H1 (cell line): ENCODE measurements around the gene ARMC5. TPM values are rescaled to one million over a fixed set of nuclear protein-coding genes. Genes with fewer than 3 reads are reported as not detected.
A peak's percentile ranks its signal among the peaks of the same experiment; 100 is the strongest.

Source experiments
- CTCF ChIA-PET: fragments of 300-600 bp; sonication (Branson Sonifier 250); formaldehyde crosslinking; loops from one replicate; lab custom pipeline; 2021; ENCODE audit not compliant: partially characterized antibody; lab: Charles Lee
- POLR2A ChIA-PET: fragments of 300-600 bp; sonication (Branson Sonifier 250); formaldehyde crosslinking; loops from one replicate; lab custom pipeline; 2021; ENCODE audit warnings: inconsistent platforms; ENCODE audit not compliant: partially characterized antibody; lab: Charles Lee
- DNase-seq, 2 experiments: peaks; one replicate each; pipeline versions ENCODE4 v3.0.0 to v3.0.0-alpha.2; 2010 to 2022; ENCODE audit warnings: low spot score in 2 of 2, low read depth in 1 of 2, mixed read lengths in 1 of 2
- FAIRE-seq: peaks from 2 replicates; lab custom pipeline; 2011; peaks lifted over from hg19 to GRCh38; lab: Jason Lieb, UNC
- H2AFZ ChIP-seq: 2 replicates; pipeline ENCODE4 v1.8.1; 2012; ENCODE audit warnings: low read length, inconsistent platforms
- H2AK5ac ChIP-seq: 2 replicates; pipeline ENCODE4 v1.6.1; 2013; ENCODE audit warnings: low read depth, low read length
- H2BK120ac ChIP-seq: replicated peaks from 2 replicates; pipeline ENCODE3; 2013; ENCODE audit warnings: low read depth, low read length, inconsistent platforms
- H2BK12ac ChIP-seq: 2 replicates; pipeline ENCODE4 v1.6.1; 2013; ENCODE audit warnings: low read depth, low read length
- H2BK15ac ChIP-seq: 2 replicates; pipeline ENCODE4 v1.6.1; 2013; ENCODE audit warnings: low read length
- H2BK20ac ChIP-seq: 2 replicates; pipeline ENCODE4 v1.6.1; 2013; ENCODE audit warnings: low read length
- H2BK5ac ChIP-seq: 2 replicates; pipeline ENCODE4 v1.6.1; 2013; ENCODE audit warnings: low read depth, low read length
- H3K14ac ChIP-seq: 2 replicates; pipeline ENCODE4 v1.6.1; 2013; ENCODE audit warnings: inconsistent platforms; ENCODE audit not compliant: insufficient read length
- H3K18ac ChIP-seq: 2 replicates; pipeline ENCODE4 v1.6.1; 2013; ENCODE audit warnings: low read length; ENCODE audit errors: extremely low read depth
- H3K23ac ChIP-seq: 2 replicates; pipeline ENCODE4 v1.6.1; 2013; ENCODE audit warnings: inconsistent platforms; ENCODE audit not compliant: insufficient read length
- H3K23me2 ChIP-seq: 2 replicates; pipeline ENCODE4 v1.6.1; 2013; ENCODE audit warnings: low read depth, low read length
- H3K27ac ChIP-seq: 2 replicates; pipeline ENCODE4 v1.6.1; 2011; ENCODE audit warnings: low read depth, low read length, inconsistent platforms
- H3K27me3 ChIP-seq, 4 experiments: replicated peaks in 1 of 4; 1 replicate in 1 of 4; 2 replicates in 3 of 4; pipeline versions ENCODE4 v1.6.1 to v1.8.1; 2011 to 2013; ENCODE audit warnings: low read length in 3 of 4, mild to moderate bottlenecking in 3 of 4, inconsistent platforms in 2 of 4, mixed read lengths in 2 of 4, moderate library complexity in 1 of 4; ENCODE audit not compliant: control insufficient read depth in 3 of 4, insufficient read depth in 3 of 4; ENCODE audit errors: extremely low read depth in 1 of 4
- H3K36me3 ChIP-seq, 4 experiments: 2 replicates each; pipeline versions ENCODE4 v1.6.1 to v1.8.1; 2011 to 2013; ENCODE audit warnings: mild to moderate bottlenecking in 4 of 4, low read length in 3 of 4, moderate library complexity in 2 of 4, control low read depth in 1 of 4, inconsistent platforms in 1 of 4; ENCODE audit not compliant: insufficient read depth in 4 of 4, control insufficient read depth in 2 of 4
- H3K4ac ChIP-seq: replicated peaks from 2 replicates; pipeline ENCODE3; 2013; ENCODE audit warnings: low read length, low read depth, mixed read lengths, inconsistent platforms; ENCODE audit not compliant: insufficient read length
- H3K4me1 ChIP-seq, 4 experiments: replicated peaks in 1 of 4; 1 replicate in 1 of 4; 2 replicates in 3 of 4; pipeline versions ENCODE4 v1.6.1 to v1.8.1; 2011 to 2013; ENCODE audit warnings: low read length in 3 of 4, inconsistent platforms in 2 of 4, mixed read lengths in 1 of 4; ENCODE audit not compliant: insufficient read depth in 4 of 4, control insufficient read depth in 3 of 4
- H3K4me2 ChIP-seq, 2 experiments: 2 replicates each; pipeline versions ENCODE4 v1.6.1 to v1.8.1; 2011 to 2013; ENCODE audit warnings: low read depth in 2 of 2, low read length in 2 of 2, control low read depth in 1 of 2, inconsistent platforms in 1 of 2, mild to moderate bottlenecking in 1 of 2; ENCODE audit not compliant: insufficient read depth in 1 of 2
- H3K4me3 ChIP-seq, 4 experiments: fragments of 200-600, 300-600 bp in 1 of 4; sonication (generic), shearing (Covaris generic), sonication (Bioruptor Twin) in 1 of 4; 2 replicates each; pipeline versions ENCODE4 v1.5.1 to v1.8.1; 2011 to 2016; ENCODE audit warnings: low read length in 4 of 4, low read depth in 3 of 4, control low read depth in 2 of 4, inconsistent platforms in 2 of 4, mild to moderate bottlenecking in 2 of 4, mixed read lengths in 1 of 4, moderate library complexity in 1 of 4; ENCODE audit not compliant: insufficient read depth in 2 of 4; ENCODE audit errors: extremely low read depth in 1 of 4
- H3K56ac ChIP-seq: replicated peaks from 2 replicates; pipeline ENCODE3; 2013; ENCODE audit warnings: low read depth, mild to moderate bottlenecking, mixed read lengths, low read length, inconsistent platforms; ENCODE audit not compliant: insufficient read length
- H3K79me1 ChIP-seq: 2 replicates; pipeline ENCODE4 v1.6.1; 2013; ENCODE audit warnings: low read depth, low read length, control low read depth
- H3K79me2 ChIP-seq, 2 experiments: 2 replicates each; pipeline versions ENCODE4 v1.6.1 to v1.8.1; 2012 to 2013; ENCODE audit warnings: low read length in 2 of 2, mild to moderate bottlenecking in 2 of 2, inconsistent platforms in 1 of 2; ENCODE audit not compliant: insufficient read depth in 2 of 2, control insufficient read depth in 1 of 2
- H3K9ac ChIP-seq, 4 experiments: replicated peaks in 1 of 4; 1 replicate in 1 of 4; 2 replicates in 3 of 4; pipeline versions ENCODE4 v1.6.1 to v1.8.1; 2011 to 2013; ENCODE audit warnings: low read depth in 3 of 4, low read length in 3 of 4, control low read depth in 2 of 4, mild to moderate bottlenecking in 2 of 4, moderate library complexity in 2 of 4, inconsistent platforms in 1 of 4; ENCODE audit errors: extremely low read depth in 1 of 4
- H3K9me3 ChIP-seq, 2 experiments: 2 replicates each; pipeline versions ENCODE4 v1.6.1 to v1.8.1; 2012 to 2013; ENCODE audit warnings: mild to moderate bottlenecking in 2 of 2, moderate library complexity in 2 of 2, control low read depth in 1 of 2, inconsistent platforms in 1 of 2, low read depth in 1 of 2, low read length in 1 of 2, mixed read lengths in 1 of 2; ENCODE audit not compliant: insufficient read depth in 2 of 2
- H4K20me1 ChIP-seq, 2 experiments: replicated peaks in 1 of 2; 2 replicates each; pipeline versions ENCODE3 to v1.8.1; 2011 to 2013; ENCODE audit warnings: inconsistent platforms in 2 of 2, low read length in 2 of 2, mild to moderate bottlenecking in 1 of 2; ENCODE audit not compliant: insufficient read depth in 2 of 2, control insufficient read depth in 1 of 2
- H4K5ac ChIP-seq: 2 replicates; pipeline ENCODE4 v1.6.1; 2013; ENCODE audit warnings: low read length, low read depth, mixed read lengths, inconsistent platforms; ENCODE audit not compliant: insufficient read length
- H4K8ac ChIP-seq: 2 replicates; pipeline ENCODE4 v1.8.0; 2013; ENCODE audit warnings: mild to moderate bottlenecking, moderate library complexity, low read length, inconsistent platforms; ENCODE audit not compliant: insufficient read depth; ENCODE audit errors: extremely low read depth
- H4K91ac ChIP-seq: replicated peaks from 2 replicates; pipeline ENCODE3; 2013; ENCODE audit warnings: low read length, mixed read lengths, inconsistent platforms; ENCODE audit not compliant: insufficient read length
- ASH2L ChIP-seq: fragments of 200-600, 300-600 bp; sonication (generic); IDR thresholded peaks from one replicate; pipeline ENCODE4 v1.7.1; 2017; ENCODE audit warnings: low read length
- CBX8 ChIP-seq: fragments of 300-800, 300-1000 bp; sonication (generic); IDR thresholded peaks from 2 replicates; pipeline ENCODE4 v1.7.1; 2016; ENCODE audit warnings: low read depth, low read length, borderline replicate concordance
- CHD1 ChIP-seq: IDR thresholded peaks from 2 replicates; pipeline ENCODE4 v1.6.1; 2012; ENCODE audit warnings: low read depth, low read length, improper control_type of control experiment
- HDAC6 ChIP-seq: IDR thresholded peaks from one replicate; pipeline ENCODE4 v1.7.1; 2012; ENCODE audit warnings: low read depth, mild to moderate bottlenecking, inconsistent platforms, low read length, moderate library complexity
- RFX5 ChIP-seq: IDR thresholded peaks from 2 replicates; pipeline ENCODE4 v1.6.1; 2011; ENCODE audit warnings: low read depth, low read length, improper control_type of control experiment, borderline replicate concordance
- SIN3A ChIP-seq, 2 experiments: IDR thresholded peaks in 1 of 2; conservative IDR thresholded peaks in 1 of 2; 2 replicates each; pipeline ENCODE4 v1.6.1; 2011 to 2012; ENCODE audit warnings: low read length in 2 of 2, improper control_type of control experiment in 1 of 2, low read depth in 1 of 2, mild to moderate bottlenecking in 1 of 2
- SRF ChIP-seq: IDR thresholded peaks from 2 replicates; pipeline ENCODE4 v1.6.1; 2011; ENCODE audit warnings: mild to moderate bottlenecking, low read depth, low read length, moderate library complexity
- TBP ChIP-seq: IDR thresholded peaks from 2 replicates; pipeline ENCODE4 v1.6.1; 2011; ENCODE audit warnings: low read depth, low read length, improper control_type of control experiment
- TEAD4 ChIP-seq: IDR thresholded peaks from 2 replicates; pipeline ENCODE4 v1.6.1; 2012; ENCODE audit warnings: low read depth, low read length, inconsistent platforms, mixed read lengths
- WGBS, 2 experiments: shearing (Covaris generic) in 1 of 2; methylation state at CpG; one replicate each; pipeline versions ENCODE4 v1.1.6 to v1.1.7; 2013 to 2015; ENCODE audit warnings: low lambda C conversion rate in 2 of 2, mixed read lengths in 2 of 2, inconsistent platforms in 1 of 2, low coverage in 1 of 2, missing lambda C conversion rate in 1 of 2; ENCODE audit not compliant: insufficient replicate concordance in 2 of 2, insufficient coverage in 1 of 2, insufficient read length in 1 of 2; ENCODE audit errors: extremely low coverage in 1 of 2, missing lambda C conversion rate in 1 of 2; 5-methylcytosine and 5-hydroxymethylcytosine counted together
- polyA plus RNA-seq, 7 experiments: library from polyadenylated mRNA; depleted of rRNA in 3 of 7; stranded (reverse) in 5 of 7; unstranded in 2 of 7; fragments of >200 nt in 5 of 7; fragments of 200-250 nt in 2 of 7; gene quantifications; 1 replicate in 5 of 7; 2 replicates in 1 of 7; 4 replicates in 1 of 7; pipeline versions ENCODE4 v1.2.1 to v1.2.3, GENCODE V29; 2011 to 2013; ENCODE audit warnings: missing spikeins in 2 of 7, mixed read lengths in 2 of 7
- total RNA-seq: library from RNA; stranded (reverse); fragmentation: NEBNext Ultra II Directional; extraction: Animal tissue kit (Norgen Biotek cat#: 25700); gene quantifications from 2 replicates; pipeline ENCODE4 v1.2.1, GENCODE V29; 2021
- TF ChIP-seq, protein P1 (sequence below): IDR thresholded peaks from 2 replicates; pipeline ENCODE4 v1.6.1; 2012; ENCODE audit warnings: low read length, inconsistent platforms

Gene ARMC5
- total and polyA plus RNA-seq, 2 of the 8 experiments (the other 6 are each of a cell fraction or from before 2014, with no cell fraction given), result 7.8 to 8.7 TPM

DNA sequence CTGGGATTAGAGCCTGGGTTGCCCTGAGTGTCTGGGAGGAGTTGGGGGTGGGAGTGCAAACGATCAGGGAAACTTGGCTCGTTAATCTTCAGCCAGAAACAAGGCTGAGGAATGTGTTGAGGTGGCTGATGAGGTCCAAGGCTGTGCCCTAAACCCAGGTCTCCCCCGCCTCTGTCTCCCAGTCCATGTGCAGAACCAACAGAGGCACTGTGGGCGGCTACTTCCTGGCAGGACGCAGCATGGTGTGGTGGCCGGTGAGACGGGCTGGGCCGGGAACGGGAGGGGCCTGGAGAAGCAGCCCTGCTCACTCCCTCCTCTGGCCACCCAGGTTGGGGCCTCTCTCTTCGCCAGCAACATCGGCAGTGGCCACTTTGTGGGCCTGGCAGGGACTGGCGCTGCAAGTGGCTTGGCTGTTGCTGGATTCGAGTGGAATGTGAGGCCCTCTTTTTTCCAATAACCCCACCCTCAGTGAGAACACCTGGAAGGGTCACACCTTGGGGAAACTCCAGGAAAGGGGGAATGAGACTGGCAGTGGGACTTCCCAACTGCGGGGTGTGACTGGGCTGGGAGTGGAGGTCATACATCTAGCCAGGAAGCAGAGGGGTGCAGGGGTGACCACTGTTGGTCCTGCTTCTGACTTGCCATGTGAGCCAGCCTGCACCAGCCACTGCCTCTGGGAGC, 25.3 kb downstream of the ARMC5 start:
- DNase-seq (no peak), FAIRE-seq (no peak)
- Histone ChIP-seq H3K27me3 (peaks cover 14 to 63% (median 45%) of the 10 kb centered on the region in 4 experiments), H3K23ac (no peak overlapping the region), H3K23me2 (peaks cover 15% of the 10 kb centered on the region), H4K91ac (peak overlapping the region; percentile 30), H3K4ac (no peak overlapping the region), H4K5ac (no peak overlapping the region), H3K18ac (no peak overlapping the region), H3K14ac (no peak overlapping the region), H3K9me3 (no peaks in the 10 kb centered on the region), H4K20me1 (peaks cover 0 to 14% of the 10 kb centered on the region in 2 experiments), H3K9ac (peak overlapping the region in 1 of 4 experiments; percentile 15; a peak in 1 of 7 replicates), H3K79me2 (no peaks in the 10 kb centered on the region), H2BK5ac (no peak overlapping the region), H2AK5ac (no peak overlapping the region), H3K4me1 (peaks cover 0 to 8% (median 5%) of the 10 kb centered on the region in 4 experiments; a peak in 5 of 7 replicates), H2BK15ac (no peak overlapping the region; the same call in 1 of the 2 replicates), H2AFZ (0 out of 2 replicates have a peak overlapping the region, but pooled peaks have one; percentile 57), H3K27ac (no peak overlapping the region), H3K36me3 (no peaks in the 10 kb centered on the region), H3K79me1 (no peaks in the 10 kb centered on the region), H2BK12ac (no peak overlapping the region), H3K4me3 (no peak overlapping the region), H4K8ac (no peak overlapping the region), H3K4me2 (peak overlapping the region; percentile 6 to 42; a peak in 3 of 4 replicates), H2BK20ac (0 out of 2 replicates have a peak overlapping the region, but pooled peaks have one; percentile 48), H2BK120ac (no peak overlapping the region), H3K56ac (no peak overlapping the region)
- ChIA-PET POLR2A (interaction anchor here (0.7 to 7.9 kb wide), 4 partner anchors 9 to 23 kb away, joined by 3 to 69 read pairs (median 4); partner anchors contain the start of gene RUSF1), CTCF (interaction anchor here (0.6 to 3.5 kb wide), 3 partner anchors 28 to 228 kb away, joined by 3 to 11 read pairs (median 3); a partner anchor contains a TSS)
- 49% methylated on average over 13 of the region's 14 CpGs; no CpG with 5 or more reads in 1 of the 2 experiments for WGBS, 2 experiments
- no peak for TF ChIP-seq CBX8
- TF ChIP-seq, protein P1, sequence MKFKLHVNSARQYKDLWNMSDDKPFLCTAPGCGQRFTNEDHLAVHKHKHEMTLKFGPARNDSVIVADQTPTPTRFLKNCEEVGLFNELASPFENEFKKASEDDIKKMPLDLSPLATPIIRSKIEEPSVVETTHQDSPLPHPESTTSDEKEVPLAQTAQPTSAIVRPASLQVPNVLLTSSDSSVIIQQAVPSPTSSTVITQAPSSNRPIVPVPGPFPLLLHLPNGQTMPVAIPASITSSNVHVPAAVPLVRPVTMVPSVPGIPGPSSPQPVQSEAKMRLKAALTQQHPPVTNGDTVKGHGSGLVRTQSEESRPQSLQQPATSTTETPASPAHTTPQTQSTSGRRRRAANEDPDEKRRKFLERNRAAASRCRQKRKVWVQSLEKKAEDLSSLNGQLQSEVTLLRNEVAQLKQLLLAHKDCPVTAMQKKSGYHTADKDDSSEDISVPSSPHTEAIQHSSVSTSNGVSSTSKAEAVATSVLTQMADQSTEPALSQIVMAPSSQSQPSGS, result no peak
- no peak for TF ChIP-seq CHD1
- no peak for TF ChIP-seq SRF
- no peak for TF ChIP-seq RFX5
- TF ChIP-seq SIN3A (conservative IDR thresholded peaks at IDR 0.05 in 1 of 2, IDR thresholded peaks at IDR 0.05 in 1 of 2; ENCODE audit: low read depth in 1 of 2, low read length in 2 of 2), result no peak
- TF ChIP-seq HDAC6, result no peak
- TF ChIP-seq TBP, result no peak
- TF ChIP-seq TEAD4, result no peak
- TF ChIP-seq ASH2L, result no peak
